ENCODE results near the gene IDH3A. TPM values are rescaled to one million over a fixed set of nuclear protein-coding genes. Genes with fewer than 3 reads are reported as not detected.

The IDH3A gene
- total RNA-seq, 1 experiment from 2014 or later, result 112 TPM

- ChIA-PET POLR2A (ENCODE audit: low non-redundant PET) (no interaction called here), CTCF (no interaction called here)
- intact Hi-C loops (cut with micrococcal nuclease; ENCODE audit: unreplicated experiment), result no loop called here
- Histone ChIP-seq H3K9me3 (ENCODE audit: low read depth, low read length, poor library complexity, severe bottlenecking) (no peaks in the 10 kb centered on the region), H3K36me3 (ENCODE audit: insufficient read depth, low read length, poor library complexity, severe bottlenecking) (no peaks in the 10 kb centered on the region), H3K27ac (ENCODE audit: low read depth, low read length, poor library complexity, severe bottlenecking) (no peak overlapping the region), H3K27me3 (replicated peaks; ENCODE audit: insufficient read depth, low read depth, low read length, poor library complexity) (no peaks in the 10 kb centered on the region), H3K4me1 (ENCODE audit: insufficient read depth, low read length, poor library complexity, severe bottlenecking) (peaks cover 17% of the 10 kb centered on the region), H3K4me3 (ENCODE audit: low read depth, low read length, poor library complexity, severe bottlenecking) (no peak overlapping the region)
- TF ChIP-seq CTCF (conservative IDR thresholded peaks at IDR 0.05; ENCODE audit: low read depth, low read length) (no peak), EZH2 (IDR thresholded peaks at IDR 0.05; ENCODE audit: borderline replicate concordance, low read depth, low read length, poor library complexity, severe bottlenecking) (no peak)
- BruUV-seq (replicated peaks), result no TSS peak
- DNase-seq (ENCODE audit: low spot score), result no peak
Measured at GRCh38 chr15:78216276-78217104, 67.3 kb downstream of the IDH3A start.

GRCh38 chr15:78220713-78221112, 71.6 kb downstream of the IDH3A start:
- CTCF ChIA-PET, result no interaction called here
- BruUV-seq (replicated peaks), result no TSS peak
- intact Hi-C loops (cut with micrococcal nuclease; ENCODE audit: unreplicated experiment), result no loop called here
- TF ChIP-seq EZH2 (IDR thresholded peaks at IDR 0.05; ENCODE audit: borderline replicate concordance, low read depth, low read length, poor library complexity, severe bottlenecking) (no peak), CTCF (conservative IDR thresholded peaks at IDR 0.05; ENCODE audit: low read depth, low read length) (no peak)
- H3K27ac ChIP-seq (ENCODE audit: low read depth, low read length, poor library complexity, severe bottlenecking), result no peak overlapping the region
- no peaks in the 10 kb centered on the region for H3K9me3 ChIP-seq (ENCODE audit: low read depth, low read length, poor library complexity, severe bottlenecking)
- no peaks in the 10 kb centered on the region for H3K36me3 ChIP-seq (ENCODE audit: insufficient read depth, low read length, poor library complexity, severe bottlenecking)
- peak; percentile 77 for DNase-seq (ENCODE audit: low spot score)
- POLR2A ChIA-PET (ENCODE audit: low non-redundant PET), result no interaction called here
- peaks cover 17% of the 10 kb centered on the region for H3K4me1 ChIP-seq (ENCODE audit: insufficient read depth, low read length, poor library complexity, severe bottlenecking)
- H3K4me3 ChIP-seq (ENCODE audit: low read depth, low read length, poor library complexity, severe bottlenecking), result no peak overlapping the region
- no peaks in the 10 kb centered on the region for H3K27me3 ChIP-seq (replicated peaks; ENCODE audit: insufficient read depth, low read depth, low read length, poor library complexity)

Other genes with a start within 250 kb of the IDH3A start
- 26.0 and 29.4 TPM in 2 replicates for gene TBC1D2B, start 71.7 kb upstream of the IDH3A start, total RNA-seq (2021)
- not detected in 2 replicates for gene SH2D7, start 56.8 kb upstream of the IDH3A start, total RNA-seq (2021)
- gene CIB2, start 17.9 kb upstream of the IDH3A start, total RNA-seq (2021), result 1.7 and 2.1 TPM in 2 replicates
- gene ACSBG1, start 85.2 kb downstream of the IDH3A start, total RNA-seq (2021), result 0.35 and 0.45 TPM in 2 replicates
- gene DNAJA4, start 115.2 kb downstream of the IDH3A start, total RNA-seq (2021), result 12.0 and 15.7 TPM in 2 replicates
- 55.5 and 57.9 TPM in 2 replicates for gene SKIC8, start 150.2 kb downstream of the IDH3A start, total RNA-seq (2021)
- 57.1 and 61.2 TPM in 2 replicates for gene CRABP1, start 191.0 kb downstream of the IDH3A start, total RNA-seq (2021)

Measured in A673 (cell line).